T-cell (primary cell): ENCODE results near the gene EDARADD. TPM values are rescaled to one million over a fixed set of nuclear protein-coding genes. Genes with fewer than 3 reads are reported as not detected.
"Not testable (repeated sequence)": the region's sequence is repeated elsewhere in the genome, so short reads cannot be mapped to it uniquely, and the experiment has no call there.

Source experiments
- ATAC-seq, 4 experiments: fragments of 200-7000 bp in 3 of 4; fragments of 150-1000 bp in 1 of 4; cut with Tn5 transposase; replicated peaks in 1 of 4; 1 replicate in 3 of 4; 2 replicates in 1 of 4; pipeline ENCODE4 v1.10.0; 2021; ENCODE audit warnings: moderate library complexity in 3 of 4, mild to moderate bottlenecking in 2 of 4, moderate number of reproducible peaks in 1 of 4
- CTCF ChIA-PET, 2 donors: fragments of 300-600 bp; sonication (Branson Sonifier 250); formaldehyde crosslinking; loops; one replicate each; lab custom pipeline; 2022; ENCODE audit warnings: antibody characterized with exemption in 2 of 2; lab: Charles Lee
- POLR2A ChIA-PET, 2 donors: fragments of 300-600 bp; sonication (Branson Sonifier 250); formaldehyde crosslinking; loops; one replicate each; lab custom pipeline; 2022; ENCODE audit warnings: antibody characterized with exemption in 2 of 2; lab: Charles Lee
- DNase-seq, 35 experiments: peaks; one replicate each; pipeline versions ENCODE4 v3.0.0 to v3.0.0-alpha.2; 2013 to 2023
- H3K27ac ChIP-seq: one replicate; pipeline ENCODE4 v1.5.1; 2013; ENCODE audit warnings: low read length
- H3K27me3 ChIP-seq, 2 experiments: replicated peaks in 1 of 2; 1 replicate in 1 of 2; 2 replicates in 1 of 2; pipeline versions ENCODE4 v1.6.1 to v1.7.0; 2013; ENCODE audit warnings: low read length in 1 of 2, mixed read lengths in 1 of 2; ENCODE audit not compliant: control insufficient read depth in 2 of 2, insufficient read depth in 2 of 2; ENCODE audit errors: extremely low read depth in 1 of 2
- H3K36me3 ChIP-seq, 2 donors: 1 replicate in 1 of 2; 2 replicates in 1 of 2; pipeline versions ENCODE4 v1.6.1 to v1.7.0; 2013; ENCODE audit warnings: low read length in 1 of 2; ENCODE audit not compliant: control insufficient read depth in 2 of 2, insufficient read depth in 1 of 2; ENCODE audit errors: extremely low read depth in 1 of 2
- H3K4me1 ChIP-seq, 2 experiments: 1 replicate in 1 of 2; 2 replicates in 1 of 2; pipeline versions ENCODE4 v1.6.1 to v1.7.0; 2013; ENCODE audit warnings: low read length in 2 of 2, mixed read lengths in 1 of 2; ENCODE audit not compliant: insufficient read depth in 2 of 2, control insufficient read depth in 1 of 2; ENCODE audit errors: extremely low read depth in 1 of 2
- H3K4me3 ChIP-seq, 2 donors: 1 replicate in 1 of 2; 2 replicates in 1 of 2; pipeline versions ENCODE4 v1.5.1 to v1.7.0; 2013; ENCODE audit warnings: mild to moderate bottlenecking in 2 of 2, low read length in 1 of 2, moderate library complexity in 1 of 2; ENCODE audit not compliant: control insufficient read depth in 1 of 2; ENCODE audit errors: extremely low read depth in 1 of 2
- H3K9me3 ChIP-seq: 2 replicates; pipeline ENCODE4 v1.7.0; 2013
- H3K27ac Mint-ChIP-seq, 2 donors: one replicate each; pipeline ENCODE4 v1.8.0; 2020 to 2021; ENCODE audit warnings: mild to moderate bottlenecking in 2 of 2, mixed read lengths in 2 of 2
- H3K27me3 Mint-ChIP-seq, 2 donors: one replicate each; pipeline ENCODE4 v1.8.0; 2021 to 2022; ENCODE audit warnings: mixed read lengths in 2 of 2
- H3K36me3 Mint-ChIP-seq: one replicate; pipeline ENCODE4 v1.8.0; 2021; ENCODE audit warnings: mixed read lengths
- H3K4me1 Mint-ChIP-seq, 3 donors: one replicate each; pipeline ENCODE4 v1.8.0; 2020 to 2022; ENCODE audit warnings: mixed read lengths in 3 of 3, mild to moderate bottlenecking in 1 of 3
- H3K4me3 Mint-ChIP-seq, 3 donors: one replicate each; pipeline ENCODE4 v1.8.0; 2020 to 2022; ENCODE audit warnings: mild to moderate bottlenecking in 3 of 3, mixed read lengths in 3 of 3, moderate library complexity in 3 of 3
- H3K9me3 Mint-ChIP-seq, 3 donors: one replicate each; pipeline ENCODE4 v1.8.0; 2020 to 2022; ENCODE audit warnings: mixed read lengths in 3 of 3
- WGBS: methylation state at CpG from one replicate; pipeline ENCODE4 v1.1.5; 2013; ENCODE audit warnings: missing lambda C conversion rate; ENCODE audit not compliant: insufficient coverage; 5-methylcytosine and 5-hydroxymethylcytosine counted together
- total RNA-seq, 35 experiments: library from RNA in 6 of 35; stranded (reverse) in 6 of 35; fragments of 120-200 nt in 1 of 35; gene quantifications; one replicate each; pipeline versions ENCODE4 v1.2.1 to v1.2.4 and lab custom pipeline; 2013 to 2026

Gene EDARADD
- total RNA-seq, 5 donors from 2014 or later (not counting 1 experiment from before 2014, with no cell fraction given) = 1.3 to 5.7 (median 4.2) TPM

- H3K4me3 ChIP-seq, H3K9me3 Mint-ChIP-seq, CTCF ChIA-PET, H3K27me3 Mint-ChIP-seq, H3K4me3 Mint-ChIP-seq, H3K27ac Mint-ChIP-seq, DNase-seq, ATAC-seq, H3K9me3 ChIP-seq, H3K27me3 ChIP-seq, H3K27ac ChIP-seq, POLR2A ChIA-PET, H3K4me1 ChIP-seq, H3K36me3 ChIP-seq, H3K36me3 Mint-ChIP-seq, H3K4me1 Mint-ChIP-seq: not testable (repeated sequence)
- 93% methylated on average over 4 of the region's 12 CpGs for WGBS
Observed at GRCh38 chr1:236366681-236367080, 27.4 kb upstream of the EDARADD start.

GRCh38 chr1:236370420-236370819, 23.7 kb upstream of the EDARADD start:
- Mint-ChIP-seq H3K4me3 (no peak overlapping the region), H3K36me3 (no peaks in the 10 kb centered on the region), H3K27me3 (peaks cover 2 to 4% of the 10 kb centered on the region in 2 donors), H3K27ac (no peak overlapping the region), H3K9me3 (peaks cover 0 to 4% (median 0%) of the 10 kb centered on the region in 3 donors), H3K4me1 (peaks cover 0 to 6% (median 0%) of the 10 kb centered on the region in 3 donors)
- DNase-seq (no peak), ATAC-seq (no peak)
- Histone ChIP-seq H3K9me3 (no peaks in the 10 kb centered on the region), H3K4me1 (no peaks in the 10 kb centered on the region), H3K27ac (no peak overlapping the region), H3K27me3 (no peaks in the 10 kb centered on the region), H3K36me3 (no peaks in the 10 kb centered on the region), H3K4me3 (no peak overlapping the region)
- POLR2A ChIA-PET = interaction anchor here in 1 of 2 donors (0.6 kb wide), 1 partner anchor 116 kb away, joined by 3 read pairs; no protein-coding TSS in a partner anchor
- WGBS = 47% methylated on average over 1 of the region's 1 CpG
- CTCF ChIA-PET = no interaction called here

- peaks cover 2 to 4% of the 10 kb centered on the region in 2 donors for H3K27me3 Mint-ChIP-seq
- H3K36me3 ChIP-seq = no peaks in the 10 kb centered on the region
- H3K27ac Mint-ChIP-seq = no peak overlapping the region
- ATAC-seq = no peak
- peaks cover 0 to 6% (median 0%) of the 10 kb centered on the region in 3 donors for H3K4me1 Mint-ChIP-seq
- no CpG with 5 or more reads among the region's 1 CpG for WGBS
- H3K9me3 ChIP-seq = no peaks in the 10 kb centered on the region
- no peak overlapping the region for H3K4me3 Mint-ChIP-seq
- POLR2A ChIA-PET = no interaction called here
- no peak overlapping the region for H3K27ac ChIP-seq
- peaks cover 0 to 4% (median 0%) of the 10 kb centered on the region in 3 donors for H3K9me3 Mint-ChIP-seq
- H3K36me3 Mint-ChIP-seq = no peaks in the 10 kb centered on the region
- H3K4me3 ChIP-seq = no peak overlapping the region
- H3K27me3 ChIP-seq = no peaks in the 10 kb centered on the region
- CTCF ChIA-PET = no interaction called here
- no peaks in the 10 kb centered on the region for H3K4me1 ChIP-seq
- no peak for DNase-seq
Observed at GRCh38 chr1:236371083-236371482, 23.0 kb upstream of the EDARADD start.

GRCh38 chr1:236377832-236378535, 16.1 kb upstream of the EDARADD start:
- no peak overlapping the region for H3K4me3 Mint-ChIP-seq
- peaks cover 0 to 6% (median 0%) of the 10 kb centered on the region in 3 donors for H3K4me1 Mint-ChIP-seq
- ChIA-PET POLR2A (interaction anchor here in 1 of 2 donors (0.6 kb wide), 1 partner anchor 36 kb away, joined by 5 read pairs; no protein-coding TSS in a partner anchor), CTCF (no interaction called here)
- H3K36me3 ChIP-seq = no peaks in the 10 kb centered on the region
- H3K27me3 Mint-ChIP-seq = peaks cover 4% of the 10 kb centered on the region in 2 donors
- H3K27ac ChIP-seq = no peak overlapping the region
- no peak overlapping the region for H3K4me3 ChIP-seq
- no CpG with 5 or more reads among the region's 2 CpGs for WGBS
- H3K27me3 ChIP-seq = no peaks in the 10 kb centered on the region
- H3K27ac Mint-ChIP-seq = no peak overlapping the region
- ATAC-seq (no peak), DNase-seq (no peak)
- H3K4me1 ChIP-seq = no peaks in the 10 kb centered on the region
- no peaks in the 10 kb centered on the region for H3K36me3 Mint-ChIP-seq
- H3K9me3 ChIP-seq = no peaks in the 10 kb centered on the region
- peaks cover 4 to 16% (median 13%) of the 10 kb centered on the region in 3 donors for H3K9me3 Mint-ChIP-seq

GRCh38 chr1:236381565-236382158, 12.4 kb upstream of the EDARADD start:
- POLR2A ChIA-PET = interaction anchor here in 1 of 2 donors (0.7 kb wide), 1 partner anchor 121 kb away, joined by 18 read pairs; no protein-coding TSS in a partner anchor
- DNase-seq = no peak
- H3K27me3 ChIP-seq = no peaks in the 10 kb centered on the region
- Mint-ChIP-seq H3K4me1 (no peaks in the 10 kb centered on the region), H3K27me3 (peaks cover 0 to 2% of the 10 kb centered on the region in 2 donors), H3K27ac (no peak overlapping the region), H3K36me3 (no peaks in the 10 kb centered on the region), H3K4me3 (no peak overlapping the region), H3K9me3 (peaks cover 0 to 16% (median 13%) of the 10 kb centered on the region in 3 donors)
- no peaks in the 10 kb centered on the region for H3K36me3 ChIP-seq
- H3K4me3 ChIP-seq = no peak overlapping the region
- CTCF ChIA-PET = interaction anchor here (0.6 kb wide), 3 partner anchors 18 to 264 kb away, joined by 3 read pairs; no protein-coding TSS in a partner anchor
- no peaks in the 10 kb centered on the region for H3K9me3 ChIP-seq
- H3K4me1 ChIP-seq = no peaks in the 10 kb centered on the region
- no peak for ATAC-seq
- H3K27ac ChIP-seq = no peak overlapping the region

- Mint-ChIP-seq H3K27me3 (peaks cover 23 to 27% of the 10 kb centered on the region in 2 donors), H3K36me3 (no peaks in the 10 kb centered on the region), H3K4me1 (no peaks in the 10 kb centered on the region), H3K9me3 (no peaks in the 10 kb centered on the region), H3K4me3 (no peak overlapping the region), H3K27ac (no peak overlapping the region)
- no CpG with 5 or more reads among the region's 2 CpGs for WGBS
- no peak overlapping the region for H3K4me3 ChIP-seq
- ATAC-seq = no peak
- H3K36me3 ChIP-seq = no peaks in the 10 kb centered on the region
- H3K27ac ChIP-seq = no peak overlapping the region
- H3K4me1 ChIP-seq = peaks cover 0 to 1% of the 10 kb centered on the region in 2 experiments
- no peaks in the 10 kb centered on the region for H3K9me3 ChIP-seq
- POLR2A ChIA-PET = no interaction called here
- no peak for DNase-seq
- H3K27me3 ChIP-seq = peaks cover 0 to 2% of the 10 kb centered on the region in 2 experiments
- CTCF ChIA-PET = interaction anchor here in 1 of 2 donors (0.6 kb wide), 1 partner anchor 11 kb away, joined by 3 read pairs; no protein-coding TSS in a partner anchor
Observed at GRCh38 chr1:236388332-236388731, 5.8 kb upstream of the EDARADD start.
